Measurements from ENCODE around the gene IRF4. TPM values are rescaled to one million over a fixed set of nuclear protein-coding genes. Genes with fewer than 3 reads are reported as not detected.

IRF4 gene
- polyA plus RNA-seq, 1 of the 3 experiments (the other 2 are of a cell fraction) = not detected

- H2AFZ ChIP-seq (ENCODE audit: low read depth) = no peak overlapping the region
- H3K4me2 ChIP-seq = no peak overlapping the region
- no peaks in the 10 kb centered on the region for H4K20me1 ChIP-seq (ENCODE audit: insufficient read depth)
- no peak overlapping the region for H3K27ac ChIP-seq (ENCODE audit: low read depth in 2 of 2, low read length in 1 of 2)
- peaks cover 56% of the 10 kb centered on the region for H3K27me3 ChIP-seq (ENCODE audit: insufficient read depth)
- no peaks in the 10 kb centered on the region for H3F3A ChIP-seq (replicated peaks; ENCODE audit: insufficient read depth)
- H3K9me3 ChIP-seq = no peaks in the 10 kb centered on the region
- ChIA-PET POLR2A (no interaction called here), CTCF (no interaction called here)
- WGBS (ENCODE audit: low lambda C conversion rate) = 3% methylated on average over 3 of the region's 4 CpGs
- no peaks in the 10 kb centered on the region for H3K4me1 ChIP-seq (ENCODE audit: control insufficient read depth in 1 of 2, insufficient read depth in 2 of 2, low read depth in 1 of 2, low read length in 1 of 2)
- no peak for TF ChIP-seq GATA2 (CRISPR knock-in tag; IDR thresholded peaks at IDR 0.05)
- no peak for TF ChIP-seq EP300 (IDR thresholded peaks at IDR 0.05; ENCODE audit: borderline replicate concordance in 1 of 2, low read depth in 1 of 2, low read length in 1 of 2)
- TF ChIP-seq REST (IDR thresholded peaks at IDR 0.05; ENCODE audit: low read depth, low read length) = no peak
- TF ChIP-seq TCF12 (IDR thresholded peaks at IDR 0.05) = no peak
- no peak for TF ChIP-seq FOXM1 (IDR thresholded peaks at IDR 0.05; ENCODE audit: low read depth)
- TF ChIP-seq PBX3 (IDR thresholded peaks at IDR 0.05) = no peak
- TF ChIP-seq TAF1 (IDR thresholded peaks at IDR 0.05; ENCODE audit: borderline replicate concordance, low read depth, low read length) = no peak
- no peak for TF ChIP-seq CTCF (IDR thresholded peaks at IDR 0.05)
- TF ChIP-seq SMC3 (IDR thresholded peaks at IDR 0.05; ENCODE audit: low read depth, low read length) = no peak
- no peak for TF ChIP-seq IRF3 (IDR thresholded peaks at IDR 0.05; ENCODE audit: low read depth, low read length)
- TF ChIP-seq NFIC (IDR thresholded peaks at IDR 0.05; ENCODE audit: borderline replicate concordance) = no peak
- no peak for TF ChIP-seq SIN3A (IDR thresholded peaks at IDR 0.05; ENCODE audit: borderline replicate concordance, low read depth, low read length)
- no peak for TF ChIP-seq GABPA (IDR thresholded peaks at IDR 0.05; ENCODE audit: low read depth)
- TF ChIP-seq TEAD4 (IDR thresholded peaks at IDR 0.05; ENCODE audit: borderline replicate concordance, insufficient read depth) = no peak
- no peak for TF ChIP-seq RXRA (IDR thresholded peaks at IDR 0.05; ENCODE audit: borderline replicate concordance, low read depth)
- no peak for TF ChIP-seq CHD2 (IDR thresholded peaks at IDR 0.05; ENCODE audit: low read length, partially characterized antibody)
- TF ChIP-seq MAX (IDR thresholded peaks at IDR 0.05; ENCODE audit: low read depth) = no peak
- TF ChIP-seq JUND (IDR thresholded peaks at IDR 0.05) = no peak
- TF ChIP-seq FOSL2 (IDR thresholded peaks at IDR 0.05; ENCODE audit: borderline replicate concordance, low read depth) = no peak
- TF ChIP-seq RCOR1 (IDR thresholded peaks at IDR 0.05; ENCODE audit: low read length) = no peak
- no peaks in the 10 kb centered on the region for H3K79me2 ChIP-seq (ENCODE audit: insufficient read depth)
- H3K9ac ChIP-seq = no peak overlapping the region
- no peak for DNase-seq
- no peaks in the 10 kb centered on the region for H3K36me3 ChIP-seq (replicated peaks in 1 of 2; ENCODE audit: control insufficient read depth in 1 of 2, insufficient read depth in 2 of 2, low read length in 1 of 2)
- H3K4me3 ChIP-seq (ENCODE audit: low read depth in 2 of 2, low read length in 1 of 2) = no peak overlapping the region
- no peaks in the 10 kb centered on the region for H3K9me2 ChIP-seq
These were observed 38.1 kb downstream of the IRF4 start for GRCh38 chr6:429515-430121.

All from SK-N-SH (cell line).